K562 (cell line): ENCODE data around the gene EGLN3. TPM values are rescaled to one million over a fixed set of nuclear protein-coding genes. Genes with fewer than 3 reads are reported as not detected.

Source experiments
- ATAC-seq: fragments of 200-7000 bp; cut with Tn5 transposase; 3 replicates; pipeline ENCODE4 v1.9.1; 2020; ENCODE audit warnings: moderate library complexity
- BruUV-seq: library from RNA; stranded (reverse); fragments of 400-500 nt; replicated peaks from 2 replicates; lab custom pipeline; 2021; lab: Mats Ljungman, UMichigan
- CTCF ChIA-PET: fragments of 300-600 bp; formaldehyde crosslinking; extraction: SDS; loops from one replicate; lab custom pipeline; 2021; ENCODE audit warnings: low intra/inter-chr PET ratio; lab: Yijun Ruan, JAX
- POLR2A ChIA-PET: fragments of 300-600, 350-650 bp; sonication (Branson Sonifier 250); formaldehyde crosslinking; extraction: SDS; loops from one replicate; lab custom pipeline; 2021; ENCODE audit warnings: antibody characterized with exemption, inconsistent platforms; lab: Yijun Ruan, JAX
- DNase-seq, 4 experiments: peaks; one replicate each; pipeline versions ENCODE4 v3.0.0 to v3.0.0-alpha.2; 2011 to 2018; ENCODE audit warnings: low spot score in 3 of 4, mixed read lengths in 3 of 4; ENCODE audit errors: extremely low read depth in 1 of 4
- FAIRE-seq: peaks from 2 replicates; lab custom pipeline; 2011; peaks lifted over from hg19 to GRCh38; lab: Jason Lieb, UNC
- H2AFZ ChIP-seq: 2 replicates; pipeline ENCODE4 v1.6.0; 2011; ENCODE audit warnings: low read depth, low read length, control low read depth, inconsistent platforms
- H3K27ac ChIP-seq: fragments of 200-600 bp; 3 replicates; pipeline ENCODE4 v1.8.0; 2011; ENCODE audit warnings: low read depth, mild to moderate bottlenecking, control low read depth, inconsistent platforms, low read length, moderate library complexity, mixed read lengths; ENCODE audit errors: extremely low read depth
- H3K27me3 ChIP-seq, 2 experiments: fragments of 300-600 bp in 1 of 2; 2 replicates in 1 of 2; 3 replicates in 1 of 2; pipeline versions ENCODE4 v1.6.0 to v1.8.0; 2011; ENCODE audit warnings: inconsistent platforms in 2 of 2, low read length in 2 of 2, mild to moderate bottlenecking in 1 of 2, mixed read lengths in 1 of 2, moderate library complexity in 1 of 2; ENCODE audit not compliant: control insufficient read depth in 2 of 2, insufficient read depth in 2 of 2
- H3K36me3 ChIP-seq: fragments of 300-600 bp; 3 replicates; pipeline ENCODE4 v1.8.0; 2011; ENCODE audit warnings: mild to moderate bottlenecking, low read length, inconsistent platforms; ENCODE audit not compliant: control insufficient read depth, insufficient read depth
- H3K4me1 ChIP-seq, 2 experiments: fragments of 200-600 bp in 1 of 2; replicated peaks in 1 of 2; 2 replicates in 1 of 2; 3 replicates in 1 of 2; pipeline versions ENCODE4 v1.5.1 to v1.8.0; 2011; ENCODE audit warnings: inconsistent platforms in 2 of 2, low read length in 2 of 2, mild to moderate bottlenecking in 1 of 2, mixed read lengths in 1 of 2, moderate library complexity in 1 of 2; ENCODE audit not compliant: control insufficient read depth in 2 of 2, insufficient read depth in 2 of 2
- H3K4me2 ChIP-seq: 2 replicates; pipeline ENCODE4 v1.6.1; 2011; ENCODE audit warnings: low read length, control low read depth, inconsistent platforms, mixed read lengths; ENCODE audit not compliant: insufficient read depth
- H3K4me3 ChIP-seq: fragments of 200-600 bp; sonication (generic), shearing (Covaris generic); 2 replicates; pipeline ENCODE4 v1.5.1; 2016; ENCODE audit warnings: control low read depth, inconsistent platforms
- H3K79me2 ChIP-seq: fragments of 200-600 bp; 3 replicates; pipeline ENCODE4 v1.8.0; 2011; ENCODE audit warnings: low read length, inconsistent platforms; ENCODE audit not compliant: control insufficient read depth, insufficient read depth
- H3K9ac ChIP-seq, 2 experiments: 2 replicates each; pipeline versions ENCODE4 v1.6.0 to v1.6.1; 2011; ENCODE audit warnings: low read depth in 2 of 2, low read length in 2 of 2, control low read depth in 1 of 2, inconsistent platforms in 1 of 2, mild to moderate bottlenecking in 1 of 2, mixed read lengths in 1 of 2; ENCODE audit not compliant: insufficient read depth in 1 of 2
- H3K9me1 ChIP-seq: one replicate; pipeline ENCODE4 v1.6.0; 2011; ENCODE audit warnings: inconsistent platforms, mild to moderate bottlenecking, low read length, moderate library complexity; ENCODE audit not compliant: control insufficient read depth, insufficient read depth
- H3K9me3 ChIP-seq: replicated peaks from 2 replicates; pipeline ENCODE4 v1.5.1; 2011; ENCODE audit warnings: low read depth, low read length, inconsistent platforms; ENCODE audit not compliant: control insufficient read depth, insufficient read depth
- H4K20me1 ChIP-seq: replicated peaks from 2 replicates; pipeline ENCODE4 v1.6.1; 2011; ENCODE audit warnings: low read length, inconsistent platforms, mixed read lengths; ENCODE audit not compliant: control insufficient read depth, insufficient read depth
- GTF2B ChIP-seq: IDR thresholded peaks from 2 replicates; pipeline ENCODE4 v1.6.1; 2011; ENCODE audit not compliant: insufficient read length; ENCODE audit errors: extremely low read depth
- NFIC ChIP-seq: fragments of 450-650 bp; IDR thresholded peaks from 2 replicates; pipeline ENCODE4 v1.6.1; 2017; ENCODE audit warnings: mild to moderate bottlenecking, inconsistent platforms
- PHF21A ChIP-seq: fragments of 450-650 bp; IDR thresholded peaks from 2 replicates; pipeline ENCODE4 v1.6.1; 2017; ENCODE audit warnings: low read depth, borderline replicate concordance
- RBM14 ChIP-seq: fragments of 200-400 bp; formaldehyde crosslinking; IDR thresholded peaks from 2 replicates; pipeline ENCODE4 v1.6.1; 2018; ENCODE audit warnings: low read depth, mild to moderate bottlenecking, low read length, moderate library complexity, borderline replicate concordance; ENCODE audit not compliant: insufficient read depth
- SMARCC2 ChIP-seq: fragments of 450-650 bp; IDR thresholded peaks from 2 replicates; pipeline ENCODE4 v1.6.1; 2017; ENCODE audit warnings: antibody characterized with exemption, moderate library complexity, mild to moderate bottlenecking, low read depth
- SMC3 ChIP-seq: conservative IDR thresholded peaks from 2 replicates; pipeline ENCODE4 v1.6.1; 2011; ENCODE audit warnings: low read depth, low read length, improper control_type of control experiment; ENCODE audit not compliant: insufficient read depth
- ZNF785 ChIP-seq: fragments of 250-450 bp; sonication (Bioruptor Pico); IDR thresholded peaks from 2 replicates; pipeline ENCODE4 v1.4.0; 2020; ENCODE audit warnings: mild to moderate bottlenecking
- ZZZ3 ChIP-seq: fragments of 450-650 bp; IDR thresholded peaks from 2 replicates; pipeline ENCODE4 v1.6.1; 2016; ENCODE audit warnings: antibody characterized with exemption, mild to moderate bottlenecking, moderate library complexity
- WGBS: fragments of 100-300 bp; shearing (Covaris generic); methylation state at CpG from one replicate; pipeline ENCODE4 v1.1.6; 2016; ENCODE audit warnings: low coverage, mixed read lengths; ENCODE audit not compliant: insufficient coverage; ENCODE audit errors: missing lambda C conversion rate; 5-methylcytosine and 5-hydroxymethylcytosine counted together
- in situ Hi-C: fragments of 300-500 bp; cut with MboI; formaldehyde crosslinking; loops from 4 replicates; pipeline ENCODE4 v1.15.0; 2018; ENCODE audit warnings: inconsistent platforms, mixed read lengths
- intact Hi-C: fragments of 100-400 bp; cut with micrococcal nuclease; formaldehyde crosslinking; loops from 2 replicates; pipeline ENCODE4 v1.14.2; 2022
- polyA plus RNA-seq, 8 experiments: library from polyadenylated mRNA; depleted of rRNA in 4 of 8; stranded (reverse) in 5 of 8; unstranded in 3 of 8; fragments of >200 nt; fragmentation: Nextera tagmentation in 2 of 8; fragmentation: Illumina TruSeq in 1 of 8; extraction: Ambion mirVana in 2 of 8; extraction: Trizol in 1 of 8; gene quantifications; 2 replicates each; pipeline versions ENCODE4 v1.2.1 to v1.2.3, GENCODE V29; 2011 to 2014; ENCODE audit warnings: inconsistent platforms in 1 of 8, missing spikeins in 1 of 8
- total RNA-seq, 7 experiments: library from RNA; depleted of rRNA in 6 of 7; stranded (reverse); fragments of >200 nt in 6 of 7; fragmentation: Illumina TruSeq in 2 of 7; extraction: Trizol in 2 of 7; gene quantifications; 2 replicates each; pipeline versions ENCODE4 v1.2.1 to v1.2.3, GENCODE V29; 2011 to 2021; ENCODE audit warnings: low replicate concordance in 1 of 7
- TF ChIP-seq, protein P1 (sequence below): fragments of 250-450 bp; sonication (Bioruptor Pico); IDR thresholded peaks from 2 replicates; pipeline ENCODE4 v1.5.0; 2020; ENCODE audit warnings: mild to moderate bottlenecking
- TF ChIP-seq, protein P2 (sequence below), 2 experiments: fragments of 450-650 bp; IDR thresholded peaks; 2 replicates each; pipeline ENCODE4 v1.6.1; 2016
- TF ChIP-seq, protein P3 (sequence below): fragments of 450-650 bp; IDR thresholded peaks from one replicate; pipeline ENCODE4 v1.6.1; 2018; ENCODE audit warnings: mild to moderate bottlenecking, moderate library complexity; ENCODE audit not compliant: partially characterized antibody

EGLN3 gene
- total and polyA plus RNA-seq, 9 of the 15 experiments (the other 6 are each of a cell fraction or from before 2014, with no cell fraction given) = 2.5 to 87.6 (median 5.8) TPM

GRCh38 chr14:33948145-33948868 lies 2.6 kb downstream of the EGLN3 start:
- in situ Hi-C loops (loop anchor here (10.0 kb wide), 1 partner anchor 156 kb away; no protein-coding TSS in a partner anchor), intact Hi-C loops (loop anchor here (5.0 kb wide), 2 partner anchors 101 to 149 kb away; no protein-coding TSS in a partner anchor)
- Histone ChIP-seq H3K79me2 (peaks cover 76% of the 10 kb centered on the region), H3K4me3 (peak overlapping the region; percentile 60), H3K4me2 (peak overlapping the region; percentile 87), H3K9ac (peak overlapping the region; percentile 69 to 96; a peak in 3 of 4 replicates), H3K9me1 (no peaks in the 10 kb centered on the region), H3K4me1 (peaks cover 13 to 19% of the 10 kb centered on the region in 2 experiments; a peak in 4 of 5 replicates), H3K27me3 (no peaks in the 10 kb centered on the region), H3K9me3 (no peaks in the 10 kb centered on the region), H3K27ac (peak overlapping the region; percentile 20; the same call in 1 of the 3 replicates), H2AFZ (no peak overlapping the region), H4K20me1 (0 out of 2 replicates have a peak, but pooled peaks cover 6% of the 10 kb centered on the region), H3K36me3 (peaks cover 25% of the 10 kb centered on the region)
- CTCF ChIA-PET = no interaction called here
- no peak for DNase-seq
- POLR2A ChIA-PET = interaction anchor here (0.9 to 2.5 kb wide), 6 partner anchors 10 to 130 kb away, joined by 3 to 8 read pairs (median 3); no protein-coding TSS in a partner anchor
- 28% methylated on average over 3 of the region's 3 CpGs for WGBS
- ATAC-seq = no peak
- no peak for TF ChIP-seq NFIC
- no peak for TF ChIP-seq ZNF785
- TF ChIP-seq, protein P1, sequence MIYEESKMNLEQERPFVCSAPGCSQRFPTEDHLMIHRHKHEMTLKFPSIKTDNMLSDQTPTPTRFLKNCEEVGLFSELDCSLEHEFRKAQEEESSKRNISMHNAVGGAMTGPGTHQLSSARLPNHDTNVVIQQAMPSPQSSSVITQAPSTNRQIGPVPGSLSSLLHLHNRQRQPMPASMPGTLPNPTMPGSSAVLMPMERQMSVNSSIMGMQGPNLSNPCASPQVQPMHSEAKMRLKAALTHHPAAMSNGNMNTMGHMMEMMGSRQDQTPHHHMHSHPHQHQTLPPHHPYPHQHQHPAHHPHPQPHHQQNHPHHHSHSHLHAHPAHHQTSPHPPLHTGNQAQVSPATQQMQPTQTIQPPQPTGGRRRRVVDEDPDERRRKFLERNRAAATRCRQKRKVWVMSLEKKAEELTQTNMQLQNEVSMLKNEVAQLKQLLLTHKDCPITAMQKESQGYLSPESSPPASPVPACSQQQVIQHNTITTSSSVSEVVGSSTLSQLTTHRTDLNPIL = no peak
- TF ChIP-seq, protein P2, sequence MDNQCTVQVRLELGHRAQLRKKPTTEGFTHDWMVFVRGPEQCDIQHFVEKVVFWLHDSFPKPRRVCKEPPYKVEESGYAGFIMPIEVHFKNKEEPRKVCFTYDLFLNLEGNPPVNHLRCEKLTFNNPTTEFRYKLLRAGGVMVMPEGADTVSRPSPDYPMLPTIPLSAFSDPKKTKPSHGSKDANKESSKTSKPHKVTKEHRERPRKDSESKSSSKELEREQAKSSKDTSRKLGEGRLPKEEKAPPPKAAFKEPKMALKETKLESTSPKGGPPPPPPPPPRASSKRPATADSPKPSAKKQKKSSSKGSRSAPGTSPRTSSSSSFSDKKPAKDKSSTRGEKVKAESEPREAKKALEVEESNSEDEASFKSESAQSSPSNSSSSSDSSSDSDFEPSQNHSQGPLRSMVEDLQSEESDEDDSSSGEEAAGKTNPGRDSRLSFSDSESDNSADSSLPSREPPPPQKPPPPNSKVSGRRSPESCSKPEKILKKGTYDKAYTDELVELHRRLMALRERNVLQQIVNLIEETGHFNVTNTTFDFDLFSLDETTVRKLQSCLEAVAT (IDR thresholded peaks at IDR 0.05) = no peak
- TF ChIP-seq, protein P3, sequence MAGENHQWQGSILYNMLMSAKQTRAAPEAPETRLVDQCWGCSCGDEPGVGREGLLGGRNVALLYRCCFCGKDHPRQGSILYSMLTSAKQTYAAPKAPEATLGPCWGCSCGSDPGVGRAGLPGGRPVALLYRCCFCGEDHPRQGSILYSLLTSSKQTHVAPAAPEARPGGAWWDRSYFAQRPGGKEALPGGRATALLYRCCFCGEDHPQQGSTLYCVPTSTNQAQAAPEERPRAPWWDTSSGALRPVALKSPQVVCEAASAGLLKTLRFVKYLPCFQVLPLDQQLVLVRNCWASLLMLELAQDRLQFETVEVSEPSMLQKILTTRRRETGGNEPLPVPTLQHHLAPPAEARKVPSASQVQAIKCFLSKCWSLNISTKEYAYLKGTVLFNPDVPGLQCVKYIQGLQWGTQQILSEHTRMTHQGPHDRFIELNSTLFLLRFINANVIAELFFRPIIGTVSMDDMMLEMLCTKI = no peak
- no peak for TF ChIP-seq SMARCC2
- TF ChIP-seq ZZZ3 = no peak
- TF ChIP-seq GTF2B = no peak
- no peak for TF ChIP-seq PHF21A
- TF ChIP-seq SMC3 = no peak
- TF ChIP-seq RBM14 = no peak
- BruUV-seq = no TSS peak
- FAIRE-seq = peak; percentile 11
